H1 (cell line): Measurements from ENCODE around the gene SMOC2. TPM values are rescaled to one million over a fixed set of nuclear protein-coding genes. Genes with fewer than 3 reads are reported as not detected.

Source experiments
- CTCF ChIA-PET: fragments of 300-600 bp; sonication (Branson Sonifier 250); formaldehyde crosslinking; loops from one replicate; lab custom pipeline; 2021; ENCODE audit not compliant: partially characterized antibody; lab: Charles Lee
- POLR2A ChIA-PET: fragments of 300-600 bp; sonication (Branson Sonifier 250); formaldehyde crosslinking; loops from one replicate; lab custom pipeline; 2021; ENCODE audit warnings: inconsistent platforms; ENCODE audit not compliant: partially characterized antibody; lab: Charles Lee
- DNase-seq, 2 experiments: peaks; one replicate each; pipeline versions ENCODE4 v3.0.0 to v3.0.0-alpha.2; 2010 to 2022; ENCODE audit warnings: low spot score in 2 of 2, low read depth in 1 of 2, mixed read lengths in 1 of 2
- FAIRE-seq: peaks from 2 replicates; lab custom pipeline; 2011; peaks lifted over from hg19 to GRCh38; lab: Jason Lieb, UNC
- H2AFZ ChIP-seq: 2 replicates; pipeline ENCODE4 v1.8.1; 2012; ENCODE audit warnings: low read length, inconsistent platforms
- H2AK5ac ChIP-seq: 2 replicates; pipeline ENCODE4 v1.6.1; 2013; ENCODE audit warnings: low read depth, low read length
- H2BK120ac ChIP-seq: replicated peaks from 2 replicates; pipeline ENCODE3; 2013; ENCODE audit warnings: low read depth, low read length, inconsistent platforms
- H2BK12ac ChIP-seq: 2 replicates; pipeline ENCODE4 v1.6.1; 2013; ENCODE audit warnings: low read depth, low read length
- H2BK15ac ChIP-seq: 2 replicates; pipeline ENCODE4 v1.6.1; 2013; ENCODE audit warnings: low read length
- H2BK20ac ChIP-seq: 2 replicates; pipeline ENCODE4 v1.6.1; 2013; ENCODE audit warnings: low read length
- H2BK5ac ChIP-seq: 2 replicates; pipeline ENCODE4 v1.6.1; 2013; ENCODE audit warnings: low read depth, low read length
- H3K14ac ChIP-seq: 2 replicates; pipeline ENCODE4 v1.6.1; 2013; ENCODE audit warnings: inconsistent platforms; ENCODE audit not compliant: insufficient read length
- H3K18ac ChIP-seq: 2 replicates; pipeline ENCODE4 v1.6.1; 2013; ENCODE audit warnings: low read length; ENCODE audit errors: extremely low read depth
- H3K23ac ChIP-seq: 2 replicates; pipeline ENCODE4 v1.6.1; 2013; ENCODE audit warnings: inconsistent platforms; ENCODE audit not compliant: insufficient read length
- H3K23me2 ChIP-seq: 2 replicates; pipeline ENCODE4 v1.6.1; 2013; ENCODE audit warnings: low read depth, low read length
- H3K27ac ChIP-seq: 2 replicates; pipeline ENCODE4 v1.6.1; 2011; ENCODE audit warnings: low read depth, low read length, inconsistent platforms
- H3K27me3 ChIP-seq, 4 experiments: replicated peaks in 1 of 4; 1 replicate in 1 of 4; 2 replicates in 3 of 4; pipeline versions ENCODE4 v1.6.1 to v1.8.1; 2011 to 2013; ENCODE audit warnings: low read length in 3 of 4, mild to moderate bottlenecking in 3 of 4, inconsistent platforms in 2 of 4, mixed read lengths in 2 of 4, moderate library complexity in 1 of 4; ENCODE audit not compliant: control insufficient read depth in 3 of 4, insufficient read depth in 3 of 4; ENCODE audit errors: extremely low read depth in 1 of 4
- H3K36me3 ChIP-seq, 4 experiments: 2 replicates each; pipeline versions ENCODE4 v1.6.1 to v1.8.1; 2011 to 2013; ENCODE audit warnings: mild to moderate bottlenecking in 4 of 4, low read length in 3 of 4, moderate library complexity in 2 of 4, control low read depth in 1 of 4, inconsistent platforms in 1 of 4; ENCODE audit not compliant: insufficient read depth in 4 of 4, control insufficient read depth in 2 of 4
- H3K4ac ChIP-seq: replicated peaks from 2 replicates; pipeline ENCODE3; 2013; ENCODE audit warnings: low read length, low read depth, mixed read lengths, inconsistent platforms; ENCODE audit not compliant: insufficient read length
- H3K4me1 ChIP-seq, 4 experiments: replicated peaks in 1 of 4; 1 replicate in 1 of 4; 2 replicates in 3 of 4; pipeline versions ENCODE4 v1.6.1 to v1.8.1; 2011 to 2013; ENCODE audit warnings: low read length in 3 of 4, inconsistent platforms in 2 of 4, mixed read lengths in 1 of 4; ENCODE audit not compliant: insufficient read depth in 4 of 4, control insufficient read depth in 3 of 4
- H3K4me2 ChIP-seq, 2 experiments: 2 replicates each; pipeline versions ENCODE4 v1.6.1 to v1.8.1; 2011 to 2013; ENCODE audit warnings: low read depth in 2 of 2, low read length in 2 of 2, control low read depth in 1 of 2, inconsistent platforms in 1 of 2, mild to moderate bottlenecking in 1 of 2; ENCODE audit not compliant: insufficient read depth in 1 of 2
- H3K4me3 ChIP-seq, 4 experiments: fragments of 200-600, 300-600 bp in 1 of 4; sonication (generic), shearing (Covaris generic), sonication (Bioruptor Twin) in 1 of 4; 2 replicates each; pipeline versions ENCODE4 v1.5.1 to v1.8.1; 2011 to 2016; ENCODE audit warnings: low read length in 4 of 4, low read depth in 3 of 4, control low read depth in 2 of 4, inconsistent platforms in 2 of 4, mild to moderate bottlenecking in 2 of 4, mixed read lengths in 1 of 4, moderate library complexity in 1 of 4; ENCODE audit not compliant: insufficient read depth in 2 of 4; ENCODE audit errors: extremely low read depth in 1 of 4
- H3K56ac ChIP-seq: replicated peaks from 2 replicates; pipeline ENCODE3; 2013; ENCODE audit warnings: low read depth, mild to moderate bottlenecking, mixed read lengths, low read length, inconsistent platforms; ENCODE audit not compliant: insufficient read length
- H3K79me1 ChIP-seq: 2 replicates; pipeline ENCODE4 v1.6.1; 2013; ENCODE audit warnings: low read depth, low read length, control low read depth
- H3K79me2 ChIP-seq, 2 experiments: 2 replicates each; pipeline versions ENCODE4 v1.6.1 to v1.8.1; 2012 to 2013; ENCODE audit warnings: low read length in 2 of 2, mild to moderate bottlenecking in 2 of 2, inconsistent platforms in 1 of 2; ENCODE audit not compliant: insufficient read depth in 2 of 2, control insufficient read depth in 1 of 2
- H3K9ac ChIP-seq, 4 experiments: replicated peaks in 1 of 4; 1 replicate in 1 of 4; 2 replicates in 3 of 4; pipeline versions ENCODE4 v1.6.1 to v1.8.1; 2011 to 2013; ENCODE audit warnings: low read depth in 3 of 4, low read length in 3 of 4, control low read depth in 2 of 4, mild to moderate bottlenecking in 2 of 4, moderate library complexity in 2 of 4, inconsistent platforms in 1 of 4; ENCODE audit errors: extremely low read depth in 1 of 4
- H3K9me3 ChIP-seq, 2 experiments: 2 replicates each; pipeline versions ENCODE4 v1.6.1 to v1.8.1; 2012 to 2013; ENCODE audit warnings: mild to moderate bottlenecking in 2 of 2, moderate library complexity in 2 of 2, control low read depth in 1 of 2, inconsistent platforms in 1 of 2, low read depth in 1 of 2, low read length in 1 of 2, mixed read lengths in 1 of 2; ENCODE audit not compliant: insufficient read depth in 2 of 2
- H4K20me1 ChIP-seq, 2 experiments: replicated peaks in 1 of 2; 2 replicates each; pipeline versions ENCODE3 to v1.8.1; 2011 to 2013; ENCODE audit warnings: inconsistent platforms in 2 of 2, low read length in 2 of 2, mild to moderate bottlenecking in 1 of 2; ENCODE audit not compliant: insufficient read depth in 2 of 2, control insufficient read depth in 1 of 2
- H4K5ac ChIP-seq: 2 replicates; pipeline ENCODE4 v1.6.1; 2013; ENCODE audit warnings: low read length, low read depth, mixed read lengths, inconsistent platforms; ENCODE audit not compliant: insufficient read length
- H4K8ac ChIP-seq: 2 replicates; pipeline ENCODE4 v1.8.0; 2013; ENCODE audit warnings: mild to moderate bottlenecking, moderate library complexity, low read length, inconsistent platforms; ENCODE audit not compliant: insufficient read depth; ENCODE audit errors: extremely low read depth
- H4K91ac ChIP-seq: replicated peaks from 2 replicates; pipeline ENCODE3; 2013; ENCODE audit warnings: low read length, mixed read lengths, inconsistent platforms; ENCODE audit not compliant: insufficient read length
- BRCA1 ChIP-seq: IDR thresholded peaks from 2 replicates; pipeline ENCODE4 v1.6.1; 2012; ENCODE audit warnings: low read depth, low read length, improper control_type of control experiment
- CHD1 ChIP-seq: IDR thresholded peaks from 2 replicates; pipeline ENCODE4 v1.6.1; 2012; ENCODE audit warnings: low read depth, low read length, improper control_type of control experiment
- CTBP2 ChIP-seq: IDR thresholded peaks from 2 replicates; pipeline ENCODE4 v1.7.0; 2011; ENCODE audit warnings: borderline replicate concordance, mild to moderate bottlenecking, moderate library complexity, mixed read lengths, low read length; ENCODE audit not compliant: insufficient read depth, insufficient read length
- EGR1 ChIP-seq: IDR thresholded peaks from 2 replicates; pipeline ENCODE4 v1.6.1; 2011; ENCODE audit warnings: low read depth, low read length, borderline replicate concordance
- EP300 ChIP-seq, 2 experiments: IDR thresholded peaks; 1 replicate in 1 of 2; 2 replicates in 1 of 2; pipeline ENCODE4 v1.6.1; 2011 to 2012; ENCODE audit warnings: low read depth in 2 of 2, low read length in 2 of 2, mild to moderate bottlenecking in 2 of 2, borderline replicate concordance in 1 of 2, inconsistent platforms in 1 of 2, moderate library complexity in 1 of 2
- NRF1 ChIP-seq: IDR thresholded peaks from 2 replicates; pipeline ENCODE4 v1.6.1; 2011; ENCODE audit warnings: mild to moderate bottlenecking, low read depth, low read length, improper control_type of control experiment
- POLR2AphosphoS5 ChIP-seq: IDR thresholded peaks from 2 replicates; pipeline ENCODE4 v1.6.1; 2011; ENCODE audit warnings: low read depth, low read length
- RBBP5 ChIP-seq: IDR thresholded peaks from 2 replicates; pipeline ENCODE4 v1.7.1; 2012; ENCODE audit warnings: low read depth, mild to moderate bottlenecking, inconsistent platforms, low read length, moderate library complexity, borderline replicate concordance
- SIRT6 ChIP-seq: IDR thresholded peaks from one replicate; pipeline ENCODE4 v1.7.1; 2012; ENCODE audit warnings: low read length, inconsistent platforms
- TEAD4 ChIP-seq: IDR thresholded peaks from 2 replicates; pipeline ENCODE4 v1.6.1; 2012; ENCODE audit warnings: low read depth, low read length, inconsistent platforms, mixed read lengths
- USF2 ChIP-seq: IDR thresholded peaks from 2 replicates; pipeline ENCODE4 v1.6.1; 2011; ENCODE audit warnings: low read length, improper control_type of control experiment
- WGBS, 2 experiments: shearing (Covaris generic) in 1 of 2; methylation state at CpG; one replicate each; pipeline versions ENCODE4 v1.1.6 to v1.1.7; 2013 to 2015; ENCODE audit warnings: low lambda C conversion rate in 2 of 2, mixed read lengths in 2 of 2, inconsistent platforms in 1 of 2, low coverage in 1 of 2, missing lambda C conversion rate in 1 of 2; ENCODE audit not compliant: insufficient replicate concordance in 2 of 2, insufficient coverage in 1 of 2, insufficient read length in 1 of 2; ENCODE audit errors: extremely low coverage in 1 of 2, missing lambda C conversion rate in 1 of 2; 5-methylcytosine and 5-hydroxymethylcytosine counted together
- polyA plus RNA-seq, 7 experiments: library from polyadenylated mRNA; depleted of rRNA in 3 of 7; stranded (reverse) in 5 of 7; unstranded in 2 of 7; fragments of >200 nt in 5 of 7; fragments of 200-250 nt in 2 of 7; gene quantifications; 1 replicate in 5 of 7; 2 replicates in 1 of 7; 4 replicates in 1 of 7; pipeline versions ENCODE4 v1.2.1 to v1.2.3, GENCODE V29; 2011 to 2013; ENCODE audit warnings: missing spikeins in 2 of 7, mixed read lengths in 2 of 7
- total RNA-seq: library from RNA; stranded (reverse); fragmentation: NEBNext Ultra II Directional; extraction: Animal tissue kit (Norgen Biotek cat#: 25700); gene quantifications from 2 replicates; pipeline ENCODE4 v1.2.1, GENCODE V29; 2021

Gene SMOC2
- total and polyA plus RNA-seq, 2 of the 8 experiments (the other 6 are each of a cell fraction or from before 2014, with no cell fraction given) = 7.7 to 8.5 TPM

DNA sequence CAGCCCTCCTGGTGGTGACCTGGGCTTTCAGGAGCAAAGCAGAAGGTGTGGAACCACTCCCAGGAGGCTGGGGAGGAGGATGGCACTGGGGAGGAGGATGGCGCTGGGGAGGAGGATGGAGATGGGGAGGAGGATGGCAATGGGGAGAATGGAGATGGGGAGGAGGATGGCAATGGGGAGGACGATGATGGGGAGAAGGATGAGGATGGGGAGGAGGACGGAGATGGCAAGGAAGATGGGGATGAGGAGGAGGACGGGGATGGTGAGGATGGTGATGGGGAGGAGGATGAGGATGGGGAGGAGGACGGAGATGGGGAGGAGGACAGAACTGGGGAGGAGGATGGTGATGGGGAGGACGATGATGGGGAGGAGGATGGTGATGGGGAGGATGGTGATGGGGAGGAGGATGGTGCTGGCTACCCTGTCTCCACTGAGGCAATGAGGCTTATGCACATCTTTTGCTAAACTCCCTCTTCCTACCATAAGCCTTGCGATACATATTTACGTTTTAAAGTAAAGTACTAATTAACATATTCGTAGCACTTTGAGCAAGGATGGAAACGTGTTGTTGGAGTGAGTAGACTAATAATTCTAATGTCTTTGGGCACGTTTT is 7.4 kb downstream of the SMOC2 start:
- POLR2A ChIA-PET = no interaction called here
- TF ChIP-seq POLR2AphosphoS5 (no peak), CHD1 (no peak), TEAD4 (no peak), EP300 (IDR thresholded peaks at IDR 0.05; ENCODE audit: borderline replicate concordance in 1 of 2, low read depth in 2 of 2, low read length in 2 of 2) (no peak), USF2 (no peak), CTBP2 (no peak), EGR1 (no peak), NRF1 (no peak), SIRT6 (no peak), RBBP5 (no peak), BRCA1 (no peak)

More for the DNA sequence above, 7.4 kb downstream of the SMOC2 start:
- CTCF ChIA-PET = no interaction called here
- Histone ChIP-seq H4K5ac (no peak overlapping the region), H3K4me2 (no peak overlapping the region), H3K36me3 (no peaks in the 10 kb centered on the region), H3K4me3 (no peak overlapping the region), H3K79me2 (no peaks in the 10 kb centered on the region), H4K8ac (no peak overlapping the region), H3K23ac (no peak overlapping the region), H3K23me2 (no peaks in the 10 kb centered on the region), H2BK120ac (no peak overlapping the region), H3K14ac (no peak overlapping the region), H3K56ac (no peak overlapping the region), H2BK20ac (no peak overlapping the region), H2AFZ (no peak overlapping the region), H3K18ac (no peak overlapping the region), H3K79me1 (no peaks in the 10 kb centered on the region), H3K27ac (no peak overlapping the region), H3K9me3 (no peaks in the 10 kb centered on the region), H2BK5ac (no peak overlapping the region), H2AK5ac (no peak overlapping the region), H3K4ac (no peak overlapping the region), H3K27me3 (no peaks in the 10 kb centered on the region; a peak in 2 of 7 replicates), H3K9ac (no peak overlapping the region), H4K91ac (no peak overlapping the region), H2BK15ac (no peak overlapping the region), H4K20me1 (no peaks in the 10 kb centered on the region), H3K4me1 (peaks cover 10 to 26% (median 15%) of the 10 kb centered on the region in 4 experiments), H2BK12ac (no peak overlapping the region)
- DNase-seq (no peak), FAIRE-seq (no peak)
- whole genome bisulfite sequencing, 2 experiments = 86 to 100% methylated on average over 5 to 11 of the region's 11 CpGs
